Measurements from ENCODE around the gene FNTB.

- TF ChIP-seq CTCF (IDR thresholded peaks at IDR 0.05) (no peak), POLR2A (IDR thresholded peaks at IDR 0.05) (no peak)
These were observed 56.2 kb downstream of the FNTB start for GRCh38 chr14:65042731-65043372.
